ENCODE data around the gene ZCCHC7. TPM values are rescaled to one million over a fixed set of nuclear protein-coding genes. Genes with fewer than 3 reads are reported as not detected.

Gene ZCCHC7
- total RNA-seq, 1 experiment from 2014 or later: 31.2 TPM

DNA sequence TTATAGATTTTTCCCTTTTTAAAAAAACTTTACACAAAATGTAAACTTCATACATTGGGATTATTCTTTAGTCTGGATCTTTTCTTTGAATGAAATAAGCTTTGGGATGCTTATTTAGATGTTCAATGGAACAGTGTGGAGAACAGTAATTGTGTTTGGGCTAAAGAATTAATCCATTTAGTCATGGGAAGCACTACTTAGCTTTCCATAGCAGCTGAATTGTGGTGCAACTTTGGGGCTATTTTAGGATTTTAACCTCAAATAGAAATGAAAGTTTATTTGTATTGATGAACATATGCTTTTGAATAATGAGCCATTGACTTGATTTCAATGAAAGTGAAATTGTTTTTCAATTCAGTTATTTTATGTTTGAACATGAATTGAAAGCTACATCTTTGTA lies 72.4 kb downstream of the ZCCHC7 start:
- DNase-seq (ENCODE audit: low read depth, low spot score) (no peak), ATAC-seq (no peak)
- CTCF ChIA-PET: no interaction called here
- intact Hi-C loops (cut with micrococcal nuclease): no loop called here
- POLR2A ChIA-PET: no interaction called here
- no peak overlapping the region for H3K9ac ChIP-seq (ENCODE audit: low read length)
- H3K4me2 ChIP-seq (ENCODE audit: low read length): no peak overlapping the region
- no peaks in the 10 kb centered on the region for H3K9me3 ChIP-seq (ENCODE audit: control insufficient read depth in 1 of 2, insufficient read depth in 1 of 2, low read depth in 1 of 2, low read length in 2 of 2)
- TF ChIP-seq MAX (IDR thresholded peaks at IDR 0.05) (no peak), EZH2 (IDR thresholded peaks at IDR 0.05) (no peak), POLR2AphosphoS5 (IDR thresholded peaks at IDR 0.05; ENCODE audit: low read depth, low read length) (no peak), JUND (IDR thresholded peaks at IDR 0.05) (no peak), CTCF (IDR thresholded peaks at IDR 0.05 in 2 of 3, conservative IDR thresholded peaks at IDR 0.05 in 1 of 3; ENCODE audit: borderline replicate concordance in 1 of 3, insufficient read depth in 1 of 3, low read depth in 2 of 3, low read length in 2 of 3) (no peak), RAD21 (IDR thresholded peaks at IDR 0.05; ENCODE audit: low read depth) (no peak)
- no peaks in the 10 kb centered on the region for H4K20me1 ChIP-seq (ENCODE audit: insufficient read depth)
- H3K4me3 ChIP-seq (replicated peaks in 1 of 2; ENCODE audit: low read depth in 1 of 2, low read length in 2 of 2): no peak overlapping the region
- no peaks in the 10 kb centered on the region for H3K27me3 ChIP-seq (ENCODE audit: insufficient read depth, low read length)
- H3K27ac ChIP-seq (ENCODE audit: low read depth, low read length): no peak overlapping the region
- no peaks in the 10 kb centered on the region for H3K9me2 ChIP-seq (ENCODE audit: insufficient read depth)
- peaks cover 0 to 5% of the 10 kb centered on the region in 2 experiments; a peak in 1 of 4 replicates for H3K36me3 ChIP-seq (ENCODE audit: control insufficient read depth in 1 of 2, insufficient read depth in 2 of 2, low read length in 2 of 2)
- RAD21 ChIA-PET (ENCODE audit: low non-redundant PET in 1 of 2, low total read pairs in 2 of 2, uncharacterized antibody in 2 of 2, unreplicated experiment in 2 of 2): no interaction called here
- H3K4me1 ChIP-seq (ENCODE audit: control insufficient read depth in 1 of 2, insufficient read depth in 2 of 2, low read length in 2 of 2): no peaks in the 10 kb centered on the region
- H2AFZ ChIP-seq (ENCODE audit: low read depth, low read length, poor library complexity, severe bottlenecking): no peak overlapping the region
- no TSS peak for BruUV-seq (replicated peaks)
- peaks cover 2% of the 10 kb centered on the region for H3K79me2 ChIP-seq (ENCODE audit: insufficient read depth, low read length)

Measured in HCT116 (cell line).